GM12892 (cell line): ENCODE data around the gene SIK3.

Source experiments
- POLR2A ChIP-seq: IDR thresholded peaks from 2 replicates; pipeline ENCODE4 v1.6.1; 2011; ENCODE audit warnings: low read depth, low read length, control low read depth
- POLR2AphosphoS5 ChIP-seq: IDR thresholded peaks from 2 replicates; pipeline ENCODE4 v1.6.1; 2011; ENCODE audit warnings: low read depth, low read length, control low read depth

GRCh38 chr11:117073539-117073938, 24.7 kb downstream of the SIK3 start:
- TF ChIP-seq POLR2A = no peak
- TF ChIP-seq POLR2AphosphoS5 = no peak
